HEK293 (cell line): ENCODE data around the gene MAD2L1BP.

Experiments used
- CTCF ChIA-PET: fragments of 350-600 bp; formaldehyde crosslinking; extraction: SDS; loops from one replicate; lab custom pipeline; 2021; ENCODE audit warnings: antibody characterized with exemption; lab: Yijun Ruan, JAX
- POLR2A ChIA-PET: fragments of 300-600 bp; formaldehyde crosslinking; extraction: SDS; loops from one replicate; lab custom pipeline; 2020; ENCODE audit warnings: antibody characterized with exemption, inconsistent platforms; lab: Yijun Ruan, JAX
- H3K27ac ChIP-seq: fragments of 200-500 bp; sonication (Bioruptor generic); 2 replicates; pipeline ENCODE4 v1.5.1; 2014; ENCODE audit warnings: low read depth, low read length, control low read depth, inconsistent platforms; ENCODE audit errors: extremely low read depth
- H3K36me3 ChIP-seq, 2 experiments: fragments of 200-500 bp in 1 of 2; sonication (Bioruptor generic) in 1 of 2; 1 replicate in 1 of 2; 2 replicates in 1 of 2; pipeline ENCODE4 v1.5.1; 2014 to 2017; ENCODE audit warnings: inconsistent platforms in 2 of 2, low read length in 2 of 2; ENCODE audit not compliant: control insufficient read depth in 2 of 2, insufficient read depth in 1 of 2
- H3K4me1 ChIP-seq: fragments of 200-500 bp; sonication (Bioruptor generic); 2 replicates; pipeline ENCODE4 v1.5.1; 2014; ENCODE audit warnings: mild to moderate bottlenecking, low read length, inconsistent platforms; ENCODE audit not compliant: control insufficient read depth, insufficient read depth
- H3K4me3 ChIP-seq: 2 replicates; pipeline ENCODE4 v1.5.1; 2011; ENCODE audit warnings: low read depth, mild to moderate bottlenecking, control low read depth, low read length, moderate library complexity
- H3K9me3 ChIP-seq: fragments of 200-500 bp; sonication (Bioruptor generic); 2 replicates; pipeline ENCODE4 v1.5.1; 2014; ENCODE audit warnings: low read depth, low read length, inconsistent platforms; ENCODE audit not compliant: control insufficient read depth, insufficient read depth
- EGR2 ChIP-seq: fragments of 450-650 bp; formaldehyde crosslinking; IDR thresholded peaks from 2 replicates; pipeline ENCODE4 v1.5.1; 2016; ENCODE audit warnings: low read depth, missing biosample characterization, missing genetic modification characterization
- SCRT2 ChIP-seq: fragments of 450-650 bp; formaldehyde crosslinking; IDR thresholded peaks from 2 replicates; pipeline ENCODE4 v1.5.1; 2016; ENCODE audit warnings: missing biosample characterization, missing genetic modification characterization
- ZBTB8A ChIP-seq: fragments of 450-650 bp; formaldehyde crosslinking; IDR thresholded peaks from 2 replicates; pipeline ENCODE4 v1.5.1; 2016; ENCODE audit warnings: missing biosample characterization, missing genetic modification characterization
- ZNF23 ChIP-seq: fragments of 450-650 bp; formaldehyde crosslinking; IDR thresholded peaks from 2 replicates; pipeline ENCODE4 v1.5.1; 2016; ENCODE audit warnings: missing biosample characterization, missing genetic modification characterization, borderline replicate concordance
- ZNF521 ChIP-seq: fragments of 450-650 bp; formaldehyde crosslinking; IDR thresholded peaks from 2 replicates; pipeline ENCODE4 v1.5.1; 2017; ENCODE audit warnings: missing biosample characterization, mild to moderate bottlenecking, missing genetic modification characterization
- ZNF548 ChIP-seq: fragments of 450-650 bp; formaldehyde crosslinking; IDR thresholded peaks from 2 replicates; pipeline ENCODE4 v1.5.1; 2016; ENCODE audit warnings: missing biosample characterization, missing genetic modification characterization
- ZNF560 ChIP-seq: fragments of 450-650 bp; formaldehyde crosslinking; IDR thresholded peaks from 2 replicates; pipeline ENCODE4 v1.5.1; 2017; ENCODE audit warnings: missing biosample characterization, missing genetic modification characterization, borderline replicate concordance
- ZNF629 ChIP-seq: fragments of 450-650 bp; formaldehyde crosslinking; IDR thresholded peaks from 2 replicates; pipeline ENCODE4 v1.5.1; 2017; ENCODE audit warnings: missing biosample characterization, missing genetic modification characterization
- ZNF660 ChIP-seq: fragments of 450-650 bp; IDR thresholded peaks from 2 replicates; pipeline ENCODE4 v1.5.1; 2018; ENCODE audit warnings: missing biosample characterization, mild to moderate bottlenecking, missing genetic modification characterization
- ZNF777 ChIP-seq: fragments of 450-650 bp; formaldehyde crosslinking; IDR thresholded peaks from 2 replicates; pipeline ENCODE4 v1.5.1; 2017; ENCODE audit warnings: missing biosample characterization, missing genetic modification characterization, borderline replicate concordance
- ZSCAN23 ChIP-seq: fragments of 450-650 bp; formaldehyde crosslinking; IDR thresholded peaks from 2 replicates; pipeline ENCODE4 v1.5.1; 2016; ENCODE audit warnings: missing biosample characterization, missing genetic modification characterization
- TF ChIP-seq, protein P1 (sequence below): fragments of 450-650 bp; IDR thresholded peaks from 2 replicates; pipeline ENCODE4 v1.5.1; 2018; ENCODE audit warnings: missing biosample characterization, missing genetic modification characterization
- TF ChIP-seq, protein P2 (sequence below): fragments of 450-650 bp; formaldehyde crosslinking; IDR thresholded peaks from 2 replicates; pipeline ENCODE4 v1.5.1; 2016; ENCODE audit warnings: missing biosample characterization, missing genetic modification characterization
- TF ChIP-seq, protein P3 (sequence below): fragments of 450-650 bp; formaldehyde crosslinking; IDR thresholded peaks from 2 replicates; pipeline ENCODE4 v1.5.1; 2016; ENCODE audit warnings: missing biosample characterization, missing genetic modification characterization, borderline replicate concordance

MAD2L1BP gene

DNA sequence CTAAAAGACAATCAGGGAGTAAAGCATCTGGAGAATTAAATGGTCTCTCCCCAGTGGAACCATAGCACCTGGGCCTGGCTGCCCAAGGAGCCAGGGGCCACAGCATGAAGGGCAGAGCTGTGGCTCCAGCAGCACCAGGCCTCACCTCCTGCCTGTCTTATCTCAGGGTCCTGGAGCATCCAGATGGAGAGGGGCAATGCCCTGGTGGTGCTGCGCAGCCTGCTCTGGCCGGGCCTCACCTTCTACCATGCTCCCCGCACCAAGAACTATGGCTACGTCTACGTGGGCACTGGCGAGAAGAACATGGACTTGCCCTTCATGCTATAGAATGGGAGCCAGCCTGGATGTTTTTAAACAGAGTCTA, 35.0 kb downstream of the MAD2L1BP start:
- Histone ChIP-seq H3K36me3 (peaks cover 3 to 52% of the 10 kb centered on the region in 2 experiments; a peak in 2 of 3 replicates), H3K4me1 (peaks cover 3% of the 10 kb centered on the region; the same call in 1 of the 2 replicates), H3K9me3 (no peaks in the 10 kb centered on the region), H3K27ac (no peak overlapping the region), H3K4me3 (no peak overlapping the region)
- ChIA-PET CTCF (interaction anchor here (0.6 to 7.2 kb wide), 12 partner anchors 10 to 409 kb away, joined by 3 to 101 read pairs (median 8); partner anchors contain the start of genes MRPS18A and VEGFA), POLR2A (interaction anchor here (0.5 to 4.6 kb wide), 7 partner anchors 13 to 429 kb away, joined by 3 to 36 read pairs (median 5); partner anchors contain the start of genes GTPBP2, MRPS18A and VEGFA)
- TF ChIP-seq ZBTB8A (no peak), ZNF777 (no peak), ZSCAN23 (tag by site-specific recombination) (no peak), ZNF629 (tag by site-specific recombination) (no peak), EGR2 (tag by site-specific recombination) (no peak), ZNF660 (no peak), ZNF560 (tag by site-specific recombination) (no peak), ZNF23 (tag by site-specific recombination) (no peak), SCRT2 (tag by site-specific recombination) (no peak), ZNF521 (no peak), ZNF548 (tag by site-specific recombination) (no peak)
- TF ChIP-seq, protein P1, sequence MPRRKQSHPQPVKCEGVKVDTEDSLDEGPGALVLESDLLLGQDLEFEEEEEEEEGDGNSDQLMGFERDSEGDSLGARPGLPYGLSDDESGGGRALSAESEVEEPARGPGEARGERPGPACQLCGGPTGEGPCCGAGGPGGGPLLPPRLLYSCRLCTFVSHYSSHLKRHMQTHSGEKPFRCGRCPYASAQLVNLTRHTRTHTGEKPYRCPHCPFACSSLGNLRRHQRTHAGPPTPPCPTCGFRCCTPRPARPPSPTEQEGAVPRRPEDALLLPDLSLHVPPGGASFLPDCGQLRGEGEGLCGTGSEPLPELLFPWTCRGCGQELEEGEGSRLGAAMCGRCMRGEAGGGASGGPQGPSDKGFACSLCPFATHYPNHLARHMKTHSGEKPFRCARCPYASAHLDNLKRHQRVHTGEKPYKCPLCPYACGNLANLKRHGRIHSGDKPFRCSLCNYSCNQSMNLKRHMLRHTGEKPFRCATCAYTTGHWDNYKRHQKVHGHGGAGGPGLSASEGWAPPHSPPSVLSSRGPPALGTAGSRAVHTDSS (tag by site-specific recombination), result no peak
- TF ChIP-seq, protein P2, sequence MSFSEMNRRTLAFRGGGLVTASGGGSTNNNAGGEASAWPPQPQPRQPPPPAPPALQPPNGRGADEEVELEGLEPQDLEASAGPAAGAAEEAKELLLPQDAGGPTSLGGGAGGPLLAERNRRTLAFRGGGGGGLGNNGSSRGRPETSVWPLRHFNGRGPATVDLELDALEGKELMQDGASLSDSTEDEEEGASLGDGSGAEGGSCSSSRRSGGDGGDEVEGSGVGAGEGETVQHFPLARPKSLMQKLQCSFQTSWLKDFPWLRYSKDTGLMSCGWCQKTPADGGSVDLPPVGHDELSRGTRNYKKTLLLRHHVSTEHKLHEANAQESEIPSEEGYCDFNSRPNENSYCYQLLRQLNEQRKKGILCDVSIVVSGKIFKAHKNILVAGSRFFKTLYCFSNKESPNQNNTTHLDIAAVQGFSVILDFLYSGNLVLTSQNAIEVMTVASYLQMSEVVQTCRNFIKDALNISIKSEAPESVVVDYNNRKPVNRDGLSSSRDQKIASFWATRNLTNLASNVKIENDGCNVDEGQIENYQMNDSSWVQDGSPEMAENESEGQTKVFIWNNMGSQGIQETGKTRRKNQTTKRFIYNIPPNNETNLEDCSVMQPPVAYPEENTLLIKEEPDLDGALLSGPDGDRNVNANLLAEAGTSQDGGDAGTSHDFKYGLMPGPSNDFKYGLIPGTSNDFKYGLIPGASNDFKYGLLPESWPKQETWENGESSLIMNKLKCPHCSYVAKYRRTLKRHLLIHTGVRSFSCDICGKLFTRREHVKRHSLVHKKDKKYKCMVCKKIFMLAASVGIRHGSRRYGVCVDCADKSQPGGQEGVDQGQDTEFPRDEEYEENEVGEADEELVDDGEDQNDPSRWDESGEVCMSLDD (tag by site-specific recombination), result no peak
- TF ChIP-seq, protein P3, sequence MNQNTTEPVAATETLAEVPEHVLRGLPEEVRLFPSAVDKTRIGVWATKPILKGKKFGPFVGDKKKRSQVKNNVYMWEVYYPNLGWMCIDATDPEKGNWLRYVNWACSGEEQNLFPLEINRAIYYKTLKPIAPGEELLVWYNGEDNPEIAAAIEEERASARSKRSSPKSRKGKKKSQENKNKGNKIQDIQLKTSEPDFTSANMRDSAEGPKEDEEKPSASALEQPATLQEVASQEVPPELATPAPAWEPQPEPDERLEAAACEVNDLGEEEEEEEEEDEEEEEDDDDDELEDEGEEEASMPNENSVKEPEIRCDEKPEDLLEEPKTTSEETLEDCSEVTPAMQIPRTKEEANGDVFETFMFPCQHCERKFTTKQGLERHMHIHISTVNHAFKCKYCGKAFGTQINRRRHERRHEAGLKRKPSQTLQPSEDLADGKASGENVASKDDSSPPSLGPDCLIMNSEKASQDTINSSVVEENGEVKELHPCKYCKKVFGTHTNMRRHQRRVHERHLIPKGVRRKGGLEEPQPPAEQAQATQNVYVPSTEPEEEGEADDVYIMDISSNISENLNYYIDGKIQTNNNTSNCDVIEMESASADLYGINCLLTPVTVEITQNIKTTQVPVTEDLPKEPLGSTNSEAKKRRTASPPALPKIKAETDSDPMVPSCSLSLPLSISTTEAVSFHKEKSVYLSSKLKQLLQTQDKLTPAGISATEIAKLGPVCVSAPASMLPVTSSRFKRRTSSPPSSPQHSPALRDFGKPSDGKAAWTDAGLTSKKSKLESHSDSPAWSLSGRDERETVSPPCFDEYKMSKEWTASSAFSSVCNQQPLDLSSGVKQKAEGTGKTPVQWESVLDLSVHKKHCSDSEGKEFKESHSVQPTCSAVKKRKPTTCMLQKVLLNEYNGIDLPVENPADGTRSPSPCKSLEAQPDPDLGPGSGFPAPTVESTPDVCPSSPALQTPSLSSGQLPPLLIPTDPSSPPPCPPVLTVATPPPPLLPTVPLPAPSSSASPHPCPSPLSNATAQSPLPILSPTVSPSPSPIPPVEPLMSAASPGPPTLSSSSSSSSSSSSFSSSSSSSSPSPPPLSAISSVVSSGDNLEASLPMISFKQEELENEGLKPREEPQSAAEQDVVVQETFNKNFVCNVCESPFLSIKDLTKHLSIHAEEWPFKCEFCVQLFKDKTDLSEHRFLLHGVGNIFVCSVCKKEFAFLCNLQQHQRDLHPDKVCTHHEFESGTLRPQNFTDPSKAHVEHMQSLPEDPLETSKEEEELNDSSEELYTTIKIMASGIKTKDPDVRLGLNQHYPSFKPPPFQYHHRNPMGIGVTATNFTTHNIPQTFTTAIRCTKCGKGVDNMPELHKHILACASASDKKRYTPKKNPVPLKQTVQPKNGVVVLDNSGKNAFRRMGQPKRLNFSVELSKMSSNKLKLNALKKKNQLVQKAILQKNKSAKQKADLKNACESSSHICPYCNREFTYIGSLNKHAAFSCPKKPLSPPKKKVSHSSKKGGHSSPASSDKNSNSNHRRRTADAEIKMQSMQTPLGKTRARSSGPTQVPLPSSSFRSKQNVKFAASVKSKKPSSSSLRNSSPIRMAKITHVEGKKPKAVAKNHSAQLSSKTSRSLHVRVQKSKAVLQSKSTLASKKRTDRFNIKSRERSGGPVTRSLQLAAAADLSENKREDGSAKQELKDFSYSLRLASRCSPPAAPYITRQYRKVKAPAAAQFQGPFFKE (tag by site-specific recombination), result no peak
